Activated naive CD4-positive, alpha-beta T cell treated with anti-CD3 and anti-CD28 coated beads, Interleukin-2, amount 10 ng/mL, durations not matched to agents 7 days and 5 days (primary cell): Measurements from ENCODE around the gene UFSP2.

Experiments used
- CTCF ChIA-PET: fragments of 350-600 bp; sonication (Branson Sonifier 250); formaldehyde crosslinking; loops from one replicate; lab custom pipeline; 2021; ENCODE audit warnings: antibody characterized with exemption; lab: Charles Lee
- DNase-seq: peaks from one replicate; pipeline ENCODE4 v3.0.0-alpha.2; 2020
- H3K27ac Mint-ChIP-seq: one replicate; pipeline ENCODE4 v1.8.0; 2021; ENCODE audit warnings: mild to moderate bottlenecking, moderate library complexity, mixed read lengths
- H3K27me3 Mint-ChIP-seq: one replicate; pipeline ENCODE4 v1.8.0; 2021; ENCODE audit warnings: mild to moderate bottlenecking, mixed read lengths
- H3K36me3 Mint-ChIP-seq: one replicate; pipeline ENCODE4 v1.8.0; 2021; ENCODE audit warnings: mixed read lengths
- H3K4me1 Mint-ChIP-seq: one replicate; pipeline ENCODE4 v1.8.0; 2021; ENCODE audit warnings: mixed read lengths
- H3K4me3 Mint-ChIP-seq: one replicate; pipeline ENCODE4 v1.8.0; 2021; ENCODE audit warnings: mild to moderate bottlenecking, moderate library complexity, mixed read lengths
- H3K9me3 Mint-ChIP-seq: one replicate; pipeline ENCODE4 v1.8.0; 2021; ENCODE audit warnings: mixed read lengths

UFSP2 gene

DNA sequence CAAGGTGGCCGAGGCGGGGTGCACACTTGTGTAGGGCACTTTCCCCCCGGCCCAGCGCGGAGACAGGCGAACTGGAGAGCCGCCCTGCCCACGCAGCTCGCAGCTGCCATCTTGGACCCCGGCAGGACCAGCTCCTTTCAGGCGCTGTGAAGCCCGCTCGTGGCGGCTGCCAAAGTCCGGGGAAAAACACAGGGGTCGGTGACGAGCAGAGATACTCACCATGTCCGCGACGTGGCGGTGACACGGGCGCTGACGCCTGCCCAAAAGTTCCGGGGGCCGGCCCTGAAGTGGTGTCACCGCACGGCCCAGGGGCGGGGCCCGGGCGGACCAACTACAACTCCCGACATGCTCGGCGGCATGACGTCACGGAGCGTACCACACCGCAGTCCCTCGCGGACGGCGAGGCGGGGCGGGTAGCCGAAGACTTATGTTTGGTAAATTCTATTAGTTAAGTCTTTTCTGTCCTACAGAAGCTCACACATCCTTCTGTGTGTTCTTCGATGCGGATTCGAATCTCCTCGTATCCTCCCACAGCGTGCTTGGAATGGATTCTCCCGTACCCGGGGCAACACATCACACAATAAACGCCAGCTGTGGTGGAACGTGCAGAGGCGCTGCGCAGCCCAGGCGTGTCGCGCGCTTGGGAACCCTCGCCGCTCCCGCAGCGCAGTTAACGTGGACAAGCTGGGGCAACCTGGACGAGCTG, at the start of gene UFSP2:
Gene UFSP2, minus strand, starts transcription at position 318 of the 706 bp plus-strand sequence. Its CDS starts 96 bp downstream, at position 222.
- Mint-ChIP-seq H3K27me3 (peaks cover 7% of the 10 kb centered on the region), H3K4me1 (peaks cover 25% of the 10 kb centered on the region), H3K27ac (peak within 1 kb of the TSS; percentile 97), H3K4me3 (peak within 1 kb of the TSS; percentile 78), H3K36me3 (peaks cover 14% of the 10 kb centered on the region), H3K9me3 (no peaks in the 10 kb centered on the region)
- CTCF ChIA-PET = interaction anchor here (0.6 kb wide), 1 partner anchor 242 kb away, joined by 3 read pairs; no protein-coding TSS in a partner anchor
- peak; percentile 90 for DNase-seq

DNA sequence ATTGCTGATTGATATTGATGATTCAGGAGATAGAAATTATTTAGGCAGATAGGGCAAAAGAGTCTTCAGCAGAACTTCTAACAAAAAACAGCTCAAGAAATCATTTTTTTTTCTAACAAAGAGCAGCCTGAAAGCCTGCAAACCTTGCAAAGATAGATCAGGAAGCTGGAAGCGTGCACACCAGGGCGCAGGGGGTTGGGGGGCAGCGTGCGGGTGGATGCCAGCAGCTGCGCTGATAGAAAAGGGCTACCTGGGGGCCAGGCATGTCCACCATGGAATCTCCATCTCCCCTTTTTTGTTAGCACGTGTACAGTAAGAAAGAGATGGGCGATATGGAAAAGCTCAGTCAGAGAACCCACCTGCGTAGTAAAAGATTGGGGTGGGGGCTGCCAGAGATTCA, 47.5 kb upstream of the UFSP2 start:
- H3K9me3 Mint-ChIP-seq = no peaks in the 10 kb centered on the region
- no peak overlapping the region for H3K4me3 Mint-ChIP-seq
- peaks cover 61% of the 10 kb centered on the region for H3K27me3 Mint-ChIP-seq
- DNase-seq = no peak
- CTCF ChIA-PET = no interaction called here
- no peaks in the 10 kb centered on the region for H3K36me3 Mint-ChIP-seq
- peaks cover 8% of the 10 kb centered on the region for H3K4me1 Mint-ChIP-seq
- no peak overlapping the region for H3K27ac Mint-ChIP-seq

DNA sequence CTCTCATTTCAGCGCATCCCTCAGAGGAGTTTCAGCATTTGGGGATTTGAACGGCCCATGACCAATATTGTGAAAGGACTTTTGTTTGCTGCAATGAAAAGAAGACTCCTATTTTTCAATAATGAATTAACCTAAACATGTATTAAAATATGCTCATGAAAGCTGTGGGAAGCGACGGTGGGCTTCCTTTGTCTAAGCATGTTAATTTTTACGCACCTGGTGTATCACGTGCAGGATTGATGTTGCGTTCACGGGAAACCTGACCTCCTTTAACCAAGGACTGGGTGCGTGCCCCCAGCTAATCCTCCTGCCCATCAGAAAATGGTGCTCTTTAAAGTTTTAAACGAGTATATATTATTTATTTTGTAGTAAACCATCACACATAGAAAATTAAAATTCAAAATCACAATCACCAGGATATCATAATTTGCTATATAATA, 46.4 kb upstream of the UFSP2 start:
- H3K27ac Mint-ChIP-seq = no peak overlapping the region
- CTCF ChIA-PET = interaction anchor here (1.1 kb wide), 1 partner anchor 125 kb away, joined by 3 read pairs; no protein-coding TSS in a partner anchor
- peaks cover 66% of the 10 kb centered on the region for H3K27me3 Mint-ChIP-seq

DNA sequence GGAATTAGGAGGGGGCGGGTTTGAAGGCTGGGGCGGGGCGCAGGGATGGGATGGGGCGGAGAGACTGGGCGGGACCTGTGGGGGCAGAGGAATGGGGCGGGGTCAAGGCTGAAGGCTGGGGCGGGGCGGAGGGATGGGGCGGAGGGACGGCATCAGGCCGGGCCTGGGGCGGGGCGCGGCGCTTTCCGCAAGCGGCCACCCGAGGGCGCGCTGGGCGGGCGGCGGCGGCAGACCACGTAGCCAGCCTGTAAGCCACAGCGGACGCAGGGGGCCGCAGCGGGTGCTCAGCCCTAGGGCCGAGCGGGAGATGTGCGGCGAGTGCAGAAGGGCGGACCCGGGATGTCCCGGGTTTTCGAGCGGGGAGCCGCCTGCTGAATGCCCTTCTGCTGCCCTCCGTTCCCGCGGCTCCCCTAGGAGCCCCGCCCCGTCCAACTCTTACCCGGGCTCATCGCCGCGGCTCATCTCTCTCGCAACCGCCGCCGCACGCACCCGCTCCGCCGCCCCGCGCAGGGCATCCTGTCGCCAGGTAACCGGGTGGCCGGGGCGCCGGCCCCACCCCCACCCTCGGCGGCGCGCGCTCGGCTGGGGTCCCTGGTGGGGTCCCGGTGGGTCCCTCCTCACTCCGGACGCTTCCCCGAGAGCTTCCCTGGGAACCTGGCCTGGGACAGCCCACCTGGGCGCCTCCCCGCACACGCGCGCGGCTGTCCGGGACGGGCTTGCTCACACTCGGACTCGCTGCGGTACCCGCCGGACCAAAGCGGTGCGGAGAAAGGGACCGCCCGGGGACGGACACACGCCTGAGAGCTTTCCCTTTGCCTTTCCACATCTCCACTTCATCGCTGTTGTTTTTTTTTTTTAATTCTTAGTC, 45.7 kb upstream of the UFSP2 start, which contains the start of gene CCDC110:
Gene CCDC110, minus strand, starts transcription at position 499 of the 868 bp plus-strand sequence. Its CDS starts 50 bp downstream, at position 449.
- H3K4me3 Mint-ChIP-seq = peak within 1 kb of the TSS; percentile 81
- CTCF ChIA-PET = interaction anchor here (1.1 kb wide), 1 partner anchor 126 kb away, joined by 3 read pairs; no protein-coding TSS in a partner anchor
- peaks cover 8% of the 10 kb centered on the region for H3K4me1 Mint-ChIP-seq
- peak within 1 kb of the TSS; percentile 19 for H3K27ac Mint-ChIP-seq
- peak; percentile 92 for DNase-seq
- H3K9me3 Mint-ChIP-seq = no peaks in the 10 kb centered on the region
- H3K36me3 Mint-ChIP-seq = no peaks in the 10 kb centered on the region
- peaks cover 67% of the 10 kb centered on the region for H3K27me3 Mint-ChIP-seq

More for the DNA sequence above, 46.4 kb upstream of the UFSP2 start:
- DNase-seq = no peak
- peak overlapping the region; percentile 81 for H3K4me3 Mint-ChIP-seq
- no peaks in the 10 kb centered on the region for H3K9me3 Mint-ChIP-seq
- H3K4me1 Mint-ChIP-seq = peaks cover 8% of the 10 kb centered on the region
- no peaks in the 10 kb centered on the region for H3K36me3 Mint-ChIP-seq

DNA sequence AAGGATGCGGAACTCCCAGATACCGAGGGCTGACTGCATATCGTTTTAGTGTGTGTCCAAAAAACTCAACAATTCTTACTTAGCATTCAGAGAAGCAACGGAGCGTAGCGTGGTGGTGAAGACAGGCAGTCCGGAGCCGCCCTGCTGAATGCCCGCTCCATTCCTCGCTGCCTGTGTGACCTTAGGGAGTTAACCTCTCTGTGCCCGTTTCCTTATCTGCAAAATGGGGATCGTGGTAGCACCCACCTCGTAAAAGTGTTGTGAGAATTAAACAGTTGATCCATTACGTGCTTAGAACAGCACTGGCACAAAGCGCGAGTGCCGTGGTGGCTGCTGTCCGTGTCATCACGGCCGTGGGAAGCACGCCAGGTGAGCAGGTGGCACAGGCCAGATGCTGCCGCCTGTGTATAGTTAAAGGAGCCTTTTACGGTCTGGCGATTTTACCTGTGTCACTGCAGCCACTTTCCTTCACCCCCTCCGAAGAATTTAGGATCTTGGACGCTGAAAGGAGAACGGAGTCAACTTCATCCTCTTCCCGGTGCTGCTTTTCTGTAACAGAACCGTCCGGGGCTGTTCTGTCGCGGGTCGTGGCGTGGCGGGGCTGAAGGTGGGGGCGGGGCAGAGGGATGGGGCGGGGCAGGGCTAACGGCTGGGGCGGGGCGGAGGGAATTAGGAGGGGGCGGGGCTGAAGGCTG, 44.9 kb upstream of the UFSP2 start:
- peak overlapping the region; percentile 19 for H3K27ac Mint-ChIP-seq
- peaks cover 8% of the 10 kb centered on the region for H3K4me1 Mint-ChIP-seq
- H3K36me3 Mint-ChIP-seq = no peaks in the 10 kb centered on the region
- H3K9me3 Mint-ChIP-seq = no peaks in the 10 kb centered on the region
- peaks cover 75% of the 10 kb centered on the region for H3K27me3 Mint-ChIP-seq
- CTCF ChIA-PET = no interaction called here
- no peak for DNase-seq
- H3K4me3 Mint-ChIP-seq = peak overlapping the region; percentile 72

GRCh38 chr4:185469580-185470154, 43.9 kb upstream of the UFSP2 start:
- Mint-ChIP-seq H3K27ac (no peak overlapping the region), H3K4me1 (peaks cover 8% of the 10 kb centered on the region), H3K27me3 (peaks cover 73% of the 10 kb centered on the region), H3K9me3 (no peaks in the 10 kb centered on the region), H3K4me3 (no peak overlapping the region), H3K36me3 (no peaks in the 10 kb centered on the region)
- CTCF ChIA-PET = no interaction called here
- DNase-seq = no peak

DNA sequence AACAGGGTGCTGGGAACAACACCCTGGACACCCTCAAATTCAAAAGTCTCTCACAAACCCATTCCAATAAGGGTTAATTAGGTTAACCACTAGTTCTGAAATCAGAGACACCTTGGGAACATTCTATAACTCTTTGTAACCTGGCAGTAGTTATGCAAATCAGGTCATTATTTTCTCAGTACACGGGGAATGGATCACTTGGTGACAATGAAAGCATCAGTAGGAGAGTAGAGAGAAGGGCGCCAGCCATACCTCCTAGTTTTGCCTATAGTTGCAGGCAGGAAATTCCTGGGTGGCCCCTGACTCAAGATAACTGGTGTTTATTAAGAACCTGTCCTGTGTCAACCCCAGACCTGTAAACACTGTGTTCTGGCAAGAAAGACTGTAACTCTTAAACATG, 43.2 kb upstream of the UFSP2 start:
- peaks cover 73% of the 10 kb centered on the region for H3K27me3 Mint-ChIP-seq
- H3K9me3 Mint-ChIP-seq = no peaks in the 10 kb centered on the region
- no peaks in the 10 kb centered on the region for H3K36me3 Mint-ChIP-seq
- H3K27ac Mint-ChIP-seq = no peak overlapping the region
- H3K4me1 Mint-ChIP-seq = peaks cover 8% of the 10 kb centered on the region
- H3K4me3 Mint-ChIP-seq = no peak overlapping the region
- CTCF ChIA-PET = no interaction called here
- no peak for DNase-seq

GRCh38 chr4:185467991-185468390, 42.2 kb upstream of the UFSP2 start:
- Mint-ChIP-seq H3K4me3 (no peak overlapping the region), H3K9me3 (no peaks in the 10 kb centered on the region), H3K27ac (no peak overlapping the region), H3K36me3 (no peaks in the 10 kb centered on the region), H3K27me3 (peaks cover 66% of the 10 kb centered on the region), H3K4me1 (peaks cover 8% of the 10 kb centered on the region)
- no peak for DNase-seq
- CTCF ChIA-PET = no interaction called here

DNA sequence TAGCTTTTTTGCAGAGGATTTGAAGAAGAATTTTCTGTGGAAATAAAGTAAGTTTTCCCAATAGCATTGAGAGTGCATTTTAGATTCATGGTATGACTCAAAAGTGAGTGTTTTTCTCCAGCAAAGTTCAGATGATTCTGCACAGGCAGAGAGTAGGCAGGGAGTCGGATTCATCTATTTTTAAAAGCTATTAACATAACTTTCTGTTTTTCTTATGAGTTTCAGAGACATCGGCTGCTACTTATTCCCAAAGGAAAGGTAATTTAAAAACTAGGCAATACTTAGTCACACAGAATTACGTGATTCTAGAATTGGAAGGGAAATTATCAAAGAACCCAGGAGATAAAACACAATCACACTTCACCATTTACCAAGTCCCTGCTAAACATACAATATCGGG, 41.3 kb upstream of the UFSP2 start:
- Mint-ChIP-seq H3K27me3 (peaks cover 58% of the 10 kb centered on the region), H3K27ac (no peak overlapping the region), H3K4me1 (peaks cover 8% of the 10 kb centered on the region), H3K36me3 (no peaks in the 10 kb centered on the region), H3K9me3 (no peaks in the 10 kb centered on the region), H3K4me3 (no peak overlapping the region)
- CTCF ChIA-PET = interaction anchor here (0.8 kb wide), 1 partner anchor 10 kb away, joined by 3 read pairs; no protein-coding TSS in a partner anchor
- no peak for DNase-seq

- Mint-ChIP-seq H3K9me3 (no peaks in the 10 kb centered on the region), H3K4me3 (no peak overlapping the region), H3K4me1 (peaks cover 5% of the 10 kb centered on the region), H3K27me3 (peaks cover 57% of the 10 kb centered on the region), H3K36me3 (no peaks in the 10 kb centered on the region), H3K27ac (no peak overlapping the region)
- DNase-seq = no peak
- CTCF ChIA-PET = no interaction called here
These were observed 39.9 kb upstream of the UFSP2 start for GRCh38 chr4:185465707-185466106.

DNA sequence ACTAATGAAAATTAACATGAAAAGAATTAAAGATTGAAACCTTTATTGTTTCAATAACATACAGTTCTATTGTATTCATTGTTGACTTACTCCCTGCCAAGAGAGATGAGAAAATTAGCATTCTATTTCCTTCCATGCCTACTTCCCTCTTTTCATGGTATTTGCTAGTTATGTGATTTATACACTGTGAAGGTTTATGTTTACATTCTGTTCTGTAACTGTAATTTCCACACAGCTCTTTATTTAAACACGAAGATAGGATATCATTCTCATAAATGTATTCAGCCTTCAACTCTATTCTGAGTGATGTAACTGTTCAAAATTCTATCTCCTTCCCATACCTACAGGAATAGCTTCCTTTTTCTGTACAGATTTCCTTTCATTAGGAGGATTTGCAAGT, 39.1 kb upstream of the UFSP2 start:
- Mint-ChIP-seq H3K36me3 (no peaks in the 10 kb centered on the region), H3K27me3 (peaks cover 55% of the 10 kb centered on the region), H3K9me3 (no peaks in the 10 kb centered on the region), H3K4me1 (no peaks in the 10 kb centered on the region), H3K27ac (no peak overlapping the region), H3K4me3 (no peak overlapping the region)
- DNase-seq = no peak
- CTCF ChIA-PET = no interaction called here

DNA sequence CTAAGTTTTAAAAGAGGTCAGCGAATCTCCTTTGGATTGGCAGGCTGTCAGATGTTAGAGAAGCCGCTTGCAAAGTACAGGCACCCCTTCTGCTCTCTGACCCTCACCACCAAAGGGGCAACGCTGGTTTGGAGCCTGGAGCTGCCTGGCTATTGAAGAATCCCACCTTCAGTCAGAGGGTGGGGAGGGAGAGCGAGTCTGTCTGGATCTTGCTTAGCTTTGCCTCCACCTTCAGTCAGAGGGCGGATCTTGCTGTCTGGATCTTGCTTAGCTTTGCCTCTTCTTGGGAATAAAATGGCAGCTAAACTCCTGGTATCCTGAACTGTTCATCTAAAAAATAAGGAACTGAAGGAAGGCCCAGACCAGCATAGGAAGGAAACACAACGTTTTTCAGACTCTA, 38.4 kb upstream of the UFSP2 start:
- Mint-ChIP-seq H3K4me1 (no peaks in the 10 kb centered on the region), H3K9me3 (no peaks in the 10 kb centered on the region), H3K4me3 (no peak overlapping the region), H3K27me3 (peaks cover 54% of the 10 kb centered on the region), H3K36me3 (no peaks in the 10 kb centered on the region), H3K27ac (no peak overlapping the region)
- no peak for DNase-seq
- CTCF ChIA-PET = no interaction called here

DNA sequence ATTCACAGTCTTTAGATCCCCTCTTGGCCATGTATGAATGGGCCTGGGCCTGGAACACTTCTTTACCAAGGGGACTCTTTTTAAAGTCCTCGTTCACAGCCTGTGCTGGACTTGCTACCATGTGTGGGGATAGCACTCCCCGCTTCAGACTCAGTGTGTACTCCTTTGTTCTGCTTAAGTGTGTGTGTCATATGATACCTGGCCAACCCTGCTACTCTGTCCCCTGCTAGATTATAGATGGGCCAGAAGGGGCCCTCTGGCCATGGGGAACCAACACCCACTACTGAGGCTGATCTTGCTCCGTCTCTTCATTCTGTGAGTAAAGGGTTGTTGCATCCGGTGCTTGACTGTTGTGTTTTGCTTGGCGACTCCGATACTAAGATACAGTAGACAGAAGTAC, 37.8 kb upstream of the UFSP2 start:
- no peak overlapping the region for H3K4me3 Mint-ChIP-seq
- H3K36me3 Mint-ChIP-seq = no peaks in the 10 kb centered on the region
- no peak for DNase-seq
- no peaks in the 10 kb centered on the region for H3K9me3 Mint-ChIP-seq
- CTCF ChIA-PET = no interaction called here
- no peaks in the 10 kb centered on the region for H3K4me1 Mint-ChIP-seq
- peaks cover 51% of the 10 kb centered on the region for H3K27me3 Mint-ChIP-seq
- H3K27ac Mint-ChIP-seq = no peak overlapping the region

DNA sequence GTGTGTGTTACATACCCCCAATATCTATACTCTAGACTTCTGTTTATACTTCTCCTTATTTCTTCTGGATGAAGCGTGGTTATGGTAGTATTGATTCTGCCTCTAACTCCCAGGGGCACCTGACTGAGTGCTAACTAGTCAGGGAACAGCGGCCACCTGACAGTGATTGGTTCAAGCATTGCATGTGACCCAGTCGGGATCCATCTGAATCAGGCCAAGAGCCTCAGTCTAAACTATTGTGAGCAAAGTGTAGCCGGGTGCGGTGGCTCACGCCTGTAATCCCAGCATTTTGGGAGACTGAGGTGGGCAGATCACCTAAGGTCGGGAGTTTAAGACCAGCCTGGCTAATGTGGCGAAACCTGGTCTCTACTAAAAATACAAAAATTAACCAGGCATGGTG, 35.8 kb upstream of the UFSP2 start:
- peaks cover 40% of the 10 kb centered on the region for H3K27me3 Mint-ChIP-seq
- H3K36me3 Mint-ChIP-seq = no peaks in the 10 kb centered on the region
- CTCF ChIA-PET = no interaction called here
- H3K4me3 Mint-ChIP-seq = no peak overlapping the region
- DNase-seq = no peak
- no peaks in the 10 kb centered on the region for H3K9me3 Mint-ChIP-seq
- no peaks in the 10 kb centered on the region for H3K4me1 Mint-ChIP-seq
- H3K27ac Mint-ChIP-seq = no peak overlapping the region
